ENCODE measurements around the gene NSG1.

DNA sequence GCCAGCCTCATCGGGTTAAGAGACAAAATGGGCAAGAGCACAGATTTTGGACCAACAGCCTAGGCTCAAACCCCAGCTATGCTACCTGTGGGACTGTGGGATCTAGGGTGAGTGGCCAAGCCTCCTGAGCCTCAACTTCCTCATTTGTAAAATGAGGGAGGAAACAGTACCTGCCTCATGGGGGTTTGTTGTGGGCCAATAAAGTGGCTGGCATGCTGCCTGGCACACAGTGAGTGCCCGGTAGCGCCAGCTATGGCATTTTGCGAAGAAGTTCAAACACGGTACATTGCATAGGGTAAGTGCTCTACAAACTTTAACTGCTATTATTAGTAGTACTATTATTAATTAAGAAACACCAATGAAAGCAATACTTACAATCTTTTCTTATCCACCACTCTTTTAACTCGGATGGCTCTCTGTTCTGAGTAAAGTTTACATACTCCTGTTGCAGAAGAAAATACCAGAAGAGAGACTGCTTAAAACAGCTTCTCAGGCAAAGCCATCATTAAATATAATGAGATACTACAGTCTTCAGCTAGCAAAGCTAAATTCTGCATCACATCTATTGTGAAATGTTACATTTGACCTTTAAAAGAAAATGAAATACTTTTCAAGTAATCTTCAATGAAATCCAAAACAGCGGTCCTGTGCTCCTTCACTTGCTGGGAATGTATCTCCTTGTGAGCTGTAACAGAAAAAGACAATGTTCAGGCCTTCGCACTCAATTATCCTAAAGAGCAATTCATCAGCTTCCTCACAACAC, 70.1 kb downstream of the NSG1 start:
- TF ChIP-seq GATA2 (IDR thresholded peaks at IDR 0.05; ENCODE audit: low read depth, low read length): no peak
- no peak for TF ChIP-seq GATA3 (IDR thresholded peaks at IDR 0.05; ENCODE audit: low read depth, low read length)

Measured in SH-SY5Y (cell line).